ENCODE data around the gene GALNT13. TPM values are rescaled to one million over a fixed set of nuclear protein-coding genes. Genes with fewer than 3 reads are reported as not detected.

The GALNT13 gene
- total RNA-seq, 2 experiments from 2014 or later = 0.55 to 0.61 TPM

- no peak overlapping the region for H3K27ac Mint-ChIP-seq
- ChIA-PET POLR2A (no interaction called here), CTCF (no interaction called here)
- no peak overlapping the region for H3K4me3 Mint-ChIP-seq
- peaks cover 31% of the 10 kb centered on the region for H3K9me3 Mint-ChIP-seq (ENCODE audit: insufficient read depth)
- no peak for ATAC-seq
- H3K4me1 Mint-ChIP-seq (ENCODE audit: low read depth) = no peaks in the 10 kb centered on the region
- H3K36me3 Mint-ChIP-seq (ENCODE audit: low read depth) = no peaks in the 10 kb centered on the region
- no peak for DNase-seq
- no peaks in the 10 kb centered on the region for H3K27me3 Mint-ChIP-seq (ENCODE audit: low read depth)
Measured at GRCh38 chr2:154067124-154067523, 195.4 kb downstream of the GALNT13 start.

GRCh38 chr2:154078926-154079325, 207.2 kb downstream of the GALNT13 start:
- Mint-ChIP-seq H3K27ac (no peak overlapping the region), H3K9me3 (ENCODE audit: insufficient read depth) (no peaks in the 10 kb centered on the region), H3K4me1 (ENCODE audit: low read depth) (no peaks in the 10 kb centered on the region), H3K27me3 (ENCODE audit: low read depth) (no peaks in the 10 kb centered on the region), H3K4me3 (no peak overlapping the region), H3K36me3 (ENCODE audit: low read depth) (no peaks in the 10 kb centered on the region)
- no peak for ATAC-seq
- ChIA-PET POLR2A (no interaction called here), CTCF (no interaction called here)
- no peak for DNase-seq

DNA sequence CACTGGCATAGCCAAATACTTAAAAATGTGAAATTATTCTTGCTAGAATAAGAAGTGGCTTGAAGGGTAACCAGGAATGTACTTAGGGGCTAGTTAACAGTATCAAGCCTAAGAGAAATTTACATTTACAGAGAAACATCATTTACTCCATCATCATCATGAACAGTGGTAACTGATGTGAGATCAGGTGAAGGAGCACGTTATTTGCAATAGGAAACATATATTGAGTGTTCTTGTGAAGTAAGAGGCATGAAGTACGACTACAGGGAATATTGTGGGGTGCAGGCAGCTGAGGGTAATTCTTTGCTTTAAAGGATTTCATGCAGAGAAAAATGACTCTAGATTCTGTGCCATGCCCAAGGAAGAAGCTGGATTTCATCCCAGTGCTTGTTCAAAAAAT, 220.8 kb downstream of the GALNT13 start:
- ChIA-PET CTCF (no interaction called here), POLR2A (no interaction called here)
- DNase-seq = no peak
- Mint-ChIP-seq H3K27ac (no peak overlapping the region), H3K9me3 (ENCODE audit: insufficient read depth) (no peaks in the 10 kb centered on the region), H3K4me3 (no peak overlapping the region), H3K27me3 (ENCODE audit: low read depth) (no peaks in the 10 kb centered on the region), H3K36me3 (ENCODE audit: low read depth) (no peaks in the 10 kb centered on the region), H3K4me1 (ENCODE audit: low read depth) (no peaks in the 10 kb centered on the region)
- no peak for ATAC-seq

DNA sequence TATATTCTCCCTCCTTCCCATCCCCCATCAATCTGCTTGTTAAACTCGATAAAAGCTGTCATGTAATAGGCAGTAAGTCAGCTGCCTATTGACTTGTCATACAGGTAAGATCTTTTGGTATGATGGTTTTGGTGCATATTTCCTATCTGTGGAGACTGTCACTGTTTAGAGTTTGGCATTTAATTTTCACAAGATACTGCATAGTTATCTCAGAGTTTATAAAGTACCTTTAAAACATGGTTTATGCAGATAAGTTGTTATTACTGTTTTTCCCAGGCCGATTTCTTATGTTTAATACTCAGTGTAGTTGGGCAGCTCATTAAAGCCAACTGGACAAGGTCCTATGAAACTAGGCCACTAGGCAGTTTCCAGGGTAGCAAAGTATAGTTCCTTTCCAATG, 222.1 kb downstream of the GALNT13 start:
- H3K27me3 Mint-ChIP-seq (ENCODE audit: low read depth) = no peaks in the 10 kb centered on the region
- ChIA-PET POLR2A (no interaction called here), CTCF (no interaction called here)
- no peak overlapping the region for H3K4me3 Mint-ChIP-seq
- no peaks in the 10 kb centered on the region for H3K4me1 Mint-ChIP-seq (ENCODE audit: low read depth)
- ATAC-seq (no peak), DNase-seq (no peak)
- no peaks in the 10 kb centered on the region for H3K36me3 Mint-ChIP-seq (ENCODE audit: low read depth)
- H3K9me3 Mint-ChIP-seq (ENCODE audit: insufficient read depth) = no peaks in the 10 kb centered on the region
- H3K27ac Mint-ChIP-seq = no peak overlapping the region

- ChIA-PET CTCF (no interaction called here), POLR2A (no interaction called here)
- Mint-ChIP-seq H3K36me3 (ENCODE audit: low read depth) (no peaks in the 10 kb centered on the region), H3K4me3 (no peak overlapping the region), H3K27ac (no peak overlapping the region), H3K27me3 (ENCODE audit: low read depth) (no peaks in the 10 kb centered on the region), H3K9me3 (ENCODE audit: insufficient read depth) (no peaks in the 10 kb centered on the region), H3K4me1 (ENCODE audit: low read depth) (no peaks in the 10 kb centered on the region)
- DNase-seq (no peak), ATAC-seq (no peak)
Measured at GRCh38 chr2:154097833-154098398, 226.2 kb downstream of the GALNT13 start.

DNA sequence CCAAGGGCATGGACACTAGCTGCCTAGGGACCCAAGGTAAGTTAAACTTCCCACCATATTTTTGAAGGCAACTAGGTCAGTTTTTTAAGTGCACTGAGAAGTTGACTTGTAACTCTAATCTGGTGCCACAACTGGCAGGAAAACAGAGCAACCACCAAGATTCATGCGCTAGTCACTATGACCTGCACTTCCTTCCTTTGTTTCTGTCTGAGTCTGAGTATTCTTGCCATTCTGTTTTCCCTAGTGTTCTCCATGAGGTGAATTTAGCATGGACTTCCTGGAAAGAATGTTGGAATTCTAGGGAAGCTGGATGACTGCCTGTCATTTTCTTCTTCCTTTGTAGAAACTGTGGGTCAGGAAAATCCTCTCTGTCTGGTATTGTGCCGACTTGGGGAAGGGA, 249.0 kb downstream of the GALNT13 start:
- Mint-ChIP-seq H3K27ac (no peak overlapping the region), H3K4me1 (ENCODE audit: low read depth) (no peaks in the 10 kb centered on the region), H3K36me3 (ENCODE audit: low read depth) (no peaks in the 10 kb centered on the region), H3K4me3 (no peak overlapping the region), H3K9me3 (ENCODE audit: insufficient read depth) (peaks cover 27% of the 10 kb centered on the region), H3K27me3 (ENCODE audit: low read depth) (no peaks in the 10 kb centered on the region)
- ChIA-PET POLR2A (no interaction called here), CTCF (no interaction called here)
- no peak for ATAC-seq
- DNase-seq = no peak

GRCh38 chr2:154125891-154126290, 254.2 kb downstream of the GALNT13 start:
- H3K36me3 Mint-ChIP-seq (ENCODE audit: low read depth) = no peaks in the 10 kb centered on the region
- no peak overlapping the region for H3K27ac Mint-ChIP-seq
- peaks cover 11% of the 10 kb centered on the region for H3K9me3 Mint-ChIP-seq (ENCODE audit: insufficient read depth)
- no peaks in the 10 kb centered on the region for H3K4me1 Mint-ChIP-seq (ENCODE audit: low read depth)
- H3K27me3 Mint-ChIP-seq (ENCODE audit: low read depth) = no peaks in the 10 kb centered on the region
- ATAC-seq = no peak
- no peak overlapping the region for H3K4me3 Mint-ChIP-seq
- DNase-seq = no peak
- ChIA-PET CTCF (no interaction called here), POLR2A (no interaction called here)

DNA sequence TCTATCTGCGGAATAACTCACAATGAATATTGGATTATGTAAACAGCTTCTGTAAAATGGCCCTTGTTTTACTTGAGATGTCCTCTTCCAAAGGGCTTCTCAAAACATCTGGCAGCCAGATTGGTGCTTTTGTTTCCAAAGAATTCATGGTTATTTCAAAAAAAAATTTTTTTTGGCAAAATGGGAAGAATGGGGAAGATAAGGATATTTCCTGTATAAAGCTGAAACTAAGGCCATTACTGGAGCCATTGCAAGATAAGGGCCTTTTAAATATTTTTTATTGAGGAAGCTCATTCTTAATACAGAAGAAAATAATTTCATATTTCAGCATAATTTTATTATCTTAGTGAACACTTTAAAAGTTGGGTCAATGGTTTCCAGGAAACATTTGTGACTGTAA, 259.1 kb downstream of the GALNT13 start:
- H3K9me3 Mint-ChIP-seq (ENCODE audit: insufficient read depth) = peaks cover 10% of the 10 kb centered on the region
- POLR2A ChIA-PET = no interaction called here
- H3K27me3 Mint-ChIP-seq (ENCODE audit: low read depth) = no peaks in the 10 kb centered on the region
- H3K36me3 Mint-ChIP-seq (ENCODE audit: low read depth) = no peaks in the 10 kb centered on the region
- H3K4me1 Mint-ChIP-seq (ENCODE audit: low read depth) = no peaks in the 10 kb centered on the region
- CTCF ChIA-PET = no interaction called here
- DNase-seq (no peak), ATAC-seq (no peak)
- no peak overlapping the region for H3K4me3 Mint-ChIP-seq
- H3K27ac Mint-ChIP-seq = no peak overlapping the region

DNA sequence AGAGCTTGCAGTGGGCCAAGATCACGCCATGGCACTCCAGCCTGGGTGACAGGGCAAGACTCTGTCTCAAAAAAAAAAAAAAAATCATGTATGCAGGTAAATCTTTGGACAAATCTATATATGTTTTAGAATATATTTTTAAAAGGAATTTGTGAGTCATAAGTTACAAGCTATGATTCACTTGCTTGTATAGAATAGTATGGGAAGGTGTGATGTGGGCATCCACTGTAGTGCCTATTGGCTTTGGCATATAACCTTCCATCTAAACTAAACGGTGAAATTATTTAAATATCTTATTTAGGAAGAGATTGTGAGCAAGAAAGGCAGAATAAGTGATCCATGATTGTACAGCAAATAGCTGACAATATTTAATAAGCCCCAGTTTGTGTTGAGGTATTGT, 261.1 kb downstream of the GALNT13 start:
- Mint-ChIP-seq H3K36me3 (ENCODE audit: low read depth) (no peaks in the 10 kb centered on the region), H3K27ac (no peak overlapping the region), H3K4me3 (no peak overlapping the region), H3K4me1 (ENCODE audit: low read depth) (no peaks in the 10 kb centered on the region), H3K9me3 (ENCODE audit: insufficient read depth) (peaks cover 5% of the 10 kb centered on the region), H3K27me3 (ENCODE audit: low read depth) (no peaks in the 10 kb centered on the region)
- POLR2A ChIA-PET = no interaction called here
- no peak for DNase-seq
- no peak for ATAC-seq
- CTCF ChIA-PET = no interaction called here

DNA sequence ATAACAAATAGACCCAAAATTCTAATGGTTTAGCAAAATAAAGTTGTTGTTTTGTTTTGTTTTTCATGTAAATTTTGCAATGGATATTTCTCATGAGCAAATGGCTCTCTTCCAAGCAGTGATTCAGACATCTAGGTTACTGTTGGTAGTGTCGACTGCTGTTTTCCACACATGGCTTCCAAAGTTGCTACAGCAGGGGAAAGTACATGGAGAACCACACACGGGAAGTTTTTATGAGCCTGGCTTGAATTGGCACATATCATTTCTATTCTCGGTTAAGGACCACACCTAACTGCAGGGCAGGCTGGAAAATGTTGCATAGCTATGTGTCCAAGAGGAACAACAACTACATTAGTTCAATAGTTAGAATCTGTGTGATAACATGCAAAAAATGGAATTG, 262.1 kb downstream of the GALNT13 start:
- Mint-ChIP-seq H3K4me3 (no peak overlapping the region), H3K4me1 (ENCODE audit: low read depth) (no peaks in the 10 kb centered on the region), H3K27ac (no peak overlapping the region), H3K36me3 (ENCODE audit: low read depth) (no peaks in the 10 kb centered on the region), H3K27me3 (ENCODE audit: low read depth) (no peaks in the 10 kb centered on the region), H3K9me3 (ENCODE audit: insufficient read depth) (peaks cover 5% of the 10 kb centered on the region)
- ChIA-PET CTCF (no interaction called here), POLR2A (no interaction called here)
- ATAC-seq = no peak
- no peak for DNase-seq

DNA sequence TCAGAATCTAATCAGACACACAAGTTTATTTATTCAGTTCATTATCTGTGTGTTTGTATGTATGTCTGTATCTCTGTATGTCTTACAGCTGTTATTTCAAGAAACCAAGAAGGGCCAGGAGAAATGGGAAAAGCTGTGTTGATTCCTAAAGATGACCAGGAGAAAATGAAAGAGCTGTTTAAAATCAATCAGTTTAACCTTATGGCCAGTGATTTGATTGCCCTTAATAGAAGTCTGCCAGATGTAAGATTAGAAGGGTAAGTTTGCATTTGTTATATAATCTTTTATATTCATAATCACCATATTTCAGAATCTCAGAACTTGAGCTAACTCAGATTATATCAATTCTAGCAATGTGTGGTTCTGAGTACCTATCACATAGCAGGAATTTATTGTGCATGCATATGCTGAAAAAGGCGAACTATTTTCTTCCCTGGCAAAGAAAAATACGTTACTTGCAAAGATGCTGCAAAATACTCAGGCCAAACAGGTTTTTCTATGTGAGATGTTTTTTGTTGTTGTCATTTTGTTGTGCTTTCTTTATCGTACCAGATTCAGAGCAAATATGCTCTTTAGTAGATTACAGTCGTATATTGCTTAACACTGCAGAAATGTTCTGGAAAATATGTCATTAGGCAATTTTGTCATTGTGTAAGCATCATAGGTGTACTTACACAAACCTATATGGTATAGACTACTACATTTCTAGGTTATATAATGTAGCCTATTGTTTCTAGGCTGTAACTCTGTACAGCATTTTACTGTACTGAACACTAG, 268.7 kb downstream of the GALNT13 start:
- peaks cover 3% of the 10 kb centered on the region for H3K9me3 Mint-ChIP-seq (ENCODE audit: insufficient read depth)

DNA sequence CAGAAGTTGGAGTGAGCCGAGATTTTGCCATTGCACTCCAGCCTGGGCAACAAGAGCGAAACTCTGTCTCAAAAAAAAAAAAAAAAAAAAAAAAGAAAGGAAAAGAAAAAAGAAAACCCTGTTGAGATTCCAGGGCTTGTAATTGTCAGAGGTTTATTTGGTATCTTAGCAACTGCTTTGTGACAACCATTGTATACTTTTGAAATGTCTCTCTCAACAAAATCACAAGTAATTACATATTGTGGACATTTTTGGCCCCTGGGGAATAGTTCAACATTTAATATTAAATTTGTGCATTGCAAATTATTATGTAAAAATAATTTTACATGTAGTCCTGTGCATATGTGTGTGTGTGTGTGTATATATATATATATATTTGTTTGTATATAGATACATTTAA, 270.8 kb downstream of the GALNT13 start:
- no peaks in the 10 kb centered on the region for H3K36me3 Mint-ChIP-seq (ENCODE audit: low read depth)

More for the DNA sequence above, 268.7 kb downstream of the GALNT13 start:
- Mint-ChIP-seq H3K27ac (no peak overlapping the region), H3K36me3 (ENCODE audit: low read depth) (no peaks in the 10 kb centered on the region), H3K4me1 (ENCODE audit: low read depth) (no peaks in the 10 kb centered on the region), H3K27me3 (ENCODE audit: low read depth) (no peaks in the 10 kb centered on the region), H3K4me3 (no peak overlapping the region)
- POLR2A ChIA-PET = no interaction called here
- ATAC-seq = no peak
- CTCF ChIA-PET = no interaction called here
- no peak for DNase-seq

DNA sequence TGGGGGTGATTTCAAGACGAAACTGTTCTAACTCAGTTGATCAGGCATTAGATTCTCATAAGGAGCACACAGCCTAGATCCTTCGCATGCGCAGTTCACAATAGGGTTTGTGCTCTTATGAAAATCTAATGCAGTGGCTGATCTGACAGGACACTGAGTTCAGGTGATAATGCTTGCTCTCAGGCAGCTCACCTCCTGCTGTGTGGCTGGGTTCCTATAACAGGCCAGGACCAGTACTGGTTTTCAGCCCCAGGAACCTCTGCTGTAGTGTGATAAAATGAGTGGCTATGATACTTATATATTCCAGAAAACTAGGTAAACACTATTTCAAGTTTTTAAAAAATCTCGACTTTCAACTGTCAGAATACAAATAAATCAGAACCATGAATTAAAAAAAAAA, 271.4 kb downstream of the GALNT13 start:
- H3K27ac Mint-ChIP-seq = no peak overlapping the region

More for the DNA sequence above, 270.8 kb downstream of the GALNT13 start:
- POLR2A ChIA-PET = no interaction called here
- no peak overlapping the region for H3K4me3 Mint-ChIP-seq
- CTCF ChIA-PET = no interaction called here
- no peak overlapping the region for H3K27ac Mint-ChIP-seq
- ATAC-seq (no peak), DNase-seq (no peak)
- no peaks in the 10 kb centered on the region for H3K4me1 Mint-ChIP-seq (ENCODE audit: low read depth)
- H3K9me3 Mint-ChIP-seq (ENCODE audit: insufficient read depth) = peaks cover 3% of the 10 kb centered on the region
- no peaks in the 10 kb centered on the region for H3K27me3 Mint-ChIP-seq (ENCODE audit: low read depth)

More for the DNA sequence above, 271.4 kb downstream of the GALNT13 start:
- CTCF ChIA-PET = no interaction called here
- H3K4me3 Mint-ChIP-seq = no peak overlapping the region
- H3K36me3 Mint-ChIP-seq (ENCODE audit: low read depth) = no peaks in the 10 kb centered on the region
- H3K9me3 Mint-ChIP-seq (ENCODE audit: insufficient read depth) = peaks cover 3% of the 10 kb centered on the region
- DNase-seq (no peak), ATAC-seq (no peak)
- POLR2A ChIA-PET = no interaction called here
- H3K27me3 Mint-ChIP-seq (ENCODE audit: low read depth) = no peaks in the 10 kb centered on the region
- no peaks in the 10 kb centered on the region for H3K4me1 Mint-ChIP-seq (ENCODE audit: low read depth)
